ENCODE measurements around the gene RABGEF1.
"Not testable (repeated sequence)": the region's sequence is repeated elsewhere in the genome, so short reads cannot be mapped to it uniquely, and the experiment has no call there.

Gene RABGEF1

GRCh38 chr7:66743920-66744319, 3.4 kb downstream of the RABGEF1 start:
- no peak for TF ChIP-seq CTCF (IDR thresholded peaks at IDR 0.05; ENCODE audit: low read depth, low read length)
- no peak for DNase-seq (ENCODE audit: extremely low read depth, low read depth)

- no peak for DNase-seq (ENCODE audit: extremely low read depth, low read depth)
- TF ChIP-seq CTCF (IDR thresholded peaks at IDR 0.05; ENCODE audit: low read depth, low read length): no peak
These were observed 6.9 kb downstream of the RABGEF1 start for GRCh38 chr7:66747385-66747784.

- no peak for TF ChIP-seq CTCF (IDR thresholded peaks at IDR 0.05; ENCODE audit: low read depth, low read length)
- DNase-seq (ENCODE audit: extremely low read depth, low read depth): peak; percentile 61
These were observed 7.5 kb downstream of the RABGEF1 start for GRCh38 chr7:66747881-66748511.

GRCh38 chr7:66748791-66749190, 8.3 kb downstream of the RABGEF1 start:
- TF ChIP-seq CTCF (IDR thresholded peaks at IDR 0.05; ENCODE audit: low read depth, low read length): no peak

GRCh38 chr7:66751945-66752344, 11.4 kb downstream of the RABGEF1 start:
- no peak for TF ChIP-seq CTCF (IDR thresholded peaks at IDR 0.05; ENCODE audit: low read depth, low read length)
- DNase-seq (ENCODE audit: extremely low read depth, low read depth): no peak

More at GRCh38 chr7:66748791-66749190, 8.3 kb downstream of the RABGEF1 start:
- DNase-seq (ENCODE audit: extremely low read depth, low read depth): no peak

GRCh38 chr7:66754541-66754940, 14.0 kb downstream of the RABGEF1 start:
- no peak for DNase-seq (ENCODE audit: extremely low read depth, low read depth)
- no peak for TF ChIP-seq CTCF (IDR thresholded peaks at IDR 0.05; ENCODE audit: low read depth, low read length)

- not testable (repeated sequence) for DNase-seq (ENCODE audit: extremely low read depth, low read depth)
These were observed 14.5 kb downstream of the RABGEF1 start for GRCh38 chr7:66755059-66755458.

- DNase-seq (ENCODE audit: extremely low read depth, low read depth): not testable (repeated sequence)
These were observed 15.7 kb downstream of the RABGEF1 start for GRCh38 chr7:66756227-66756626.
